ENCODE data around the gene GGCT. TPM values are rescaled to one million over a fixed set of nuclear protein-coding genes. Genes with fewer than 3 reads are reported as not detected.

GGCT gene
- total RNA-seq, 4 donors from 2014 or later = 10.8 to 39.9 (median 17.8) TPM

DNA sequence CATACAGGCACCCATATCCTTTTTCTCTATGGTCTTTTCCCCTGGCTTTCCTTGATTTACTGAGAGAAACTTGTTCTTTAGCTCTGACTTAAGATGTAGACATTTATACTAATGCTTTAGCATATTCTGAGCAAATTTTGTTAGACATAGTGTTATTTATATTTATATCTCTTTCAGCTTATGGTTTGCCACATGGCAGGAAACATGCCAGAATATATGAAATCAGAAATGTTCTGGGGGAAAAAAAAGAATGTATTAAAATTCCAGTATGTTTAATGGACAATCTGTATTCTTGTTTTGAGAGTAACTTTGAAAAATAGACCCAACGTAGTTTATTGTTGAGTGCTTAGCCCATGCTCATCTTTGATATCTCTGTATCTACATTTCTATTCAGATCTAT is 10.1 kb upstream of the GGCT start:
- no peaks in the 10 kb centered on the region for H3K9me3 ChIP-seq
- no peaks in the 10 kb centered on the region for H3K27me3 ChIP-seq
- WGBS = 86% methylated on average over 1 of the region's 1 CpG
- no peak overlapping the region for H3K4me3 ChIP-seq
- H3K4me1 ChIP-seq = no peaks in the 10 kb centered on the region
- TF ChIP-seq POLR2A (IDR thresholded peaks at IDR 0.05; ENCODE audit: low read depth) (no peak), EP300 (IDR thresholded peaks at IDR 0.05) (no peak), POLR2AphosphoS5 (IDR thresholded peaks at IDR 0.05) (no peak)
- TF ChIP-seq, protein P1, sequence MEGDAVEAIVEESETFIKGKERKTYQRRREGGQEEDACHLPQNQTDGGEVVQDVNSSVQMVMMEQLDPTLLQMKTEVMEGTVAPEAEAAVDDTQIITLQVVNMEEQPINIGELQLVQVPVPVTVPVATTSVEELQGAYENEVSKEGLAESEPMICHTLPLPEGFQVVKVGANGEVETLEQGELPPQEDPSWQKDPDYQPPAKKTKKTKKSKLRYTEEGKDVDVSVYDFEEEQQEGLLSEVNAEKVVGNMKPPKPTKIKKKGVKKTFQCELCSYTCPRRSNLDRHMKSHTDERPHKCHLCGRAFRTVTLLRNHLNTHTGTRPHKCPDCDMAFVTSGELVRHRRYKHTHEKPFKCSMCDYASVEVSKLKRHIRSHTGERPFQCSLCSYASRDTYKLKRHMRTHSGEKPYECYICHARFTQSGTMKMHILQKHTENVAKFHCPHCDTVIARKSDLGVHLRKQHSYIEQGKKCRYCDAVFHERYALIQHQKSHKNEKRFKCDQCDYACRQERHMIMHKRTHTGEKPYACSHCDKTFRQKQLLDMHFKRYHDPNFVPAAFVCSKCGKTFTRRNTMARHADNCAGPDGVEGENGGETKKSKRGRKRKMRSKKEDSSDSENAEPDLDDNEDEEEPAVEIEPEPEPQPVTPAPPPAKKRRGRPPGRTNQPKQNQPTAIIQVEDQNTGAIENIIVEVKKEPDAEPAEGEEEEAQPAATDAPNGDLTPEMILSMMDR (IDR thresholded peaks at IDR 0.05) = no peak
- H3K36me3 ChIP-seq = no peaks in the 10 kb centered on the region
- intact Hi-C loops (cut with DNase I) = loop anchor here (5.0 kb wide), 1 partner anchor 48 kb away; no protein-coding TSS in a partner anchor
- DNase-seq (ENCODE audit: extremely low spot score) = no peak
- no peak overlapping the region for H3K27ac ChIP-seq (replicated peaks in 1 of 4)

DNA sequence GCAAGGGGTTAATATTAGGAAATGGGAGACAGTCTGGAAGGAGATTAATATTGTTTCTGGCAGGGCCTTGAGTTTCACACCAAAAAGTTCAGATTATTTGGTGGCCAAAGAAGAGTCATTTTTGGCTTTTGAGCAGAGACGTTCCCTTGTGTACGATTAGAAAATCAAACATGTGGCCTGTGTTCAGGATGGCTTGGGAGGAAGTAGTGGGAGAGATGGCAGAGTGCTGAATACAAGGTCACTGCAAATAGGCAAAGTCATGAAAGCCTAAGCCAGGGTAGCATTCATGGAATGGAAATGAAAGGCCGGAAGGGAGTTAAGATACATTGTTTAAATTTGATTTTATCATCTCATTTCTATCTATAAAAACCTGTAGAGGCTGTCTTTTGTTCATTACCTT is 9.5 kb upstream of the GGCT start:
- 82% methylated on average over 3 of the region's 3 CpGs for WGBS
- H3K4me1 ChIP-seq = no peaks in the 10 kb centered on the region
- no peak for DNase-seq (ENCODE audit: extremely low spot score)
- no peaks in the 10 kb centered on the region for H3K9me3 ChIP-seq
- intact Hi-C loops (cut with DNase I) = loop anchor here (5.0 kb wide), 1 partner anchor 48 kb away; no protein-coding TSS in a partner anchor
- TF ChIP-seq, protein P1 (IDR thresholded peaks at IDR 0.05) = no peak
- TF ChIP-seq POLR2A (IDR thresholded peaks at IDR 0.05; ENCODE audit: low read depth) (no peak), EP300 (IDR thresholded peaks at IDR 0.05) (no peak), POLR2AphosphoS5 (IDR thresholded peaks at IDR 0.05) (no peak)
- no peak overlapping the region for H3K27ac ChIP-seq (replicated peaks in 1 of 4)
- H3K36me3 ChIP-seq = no peaks in the 10 kb centered on the region
- no peaks in the 10 kb centered on the region for H3K27me3 ChIP-seq
- H3K4me3 ChIP-seq = no peak overlapping the region

DNA sequence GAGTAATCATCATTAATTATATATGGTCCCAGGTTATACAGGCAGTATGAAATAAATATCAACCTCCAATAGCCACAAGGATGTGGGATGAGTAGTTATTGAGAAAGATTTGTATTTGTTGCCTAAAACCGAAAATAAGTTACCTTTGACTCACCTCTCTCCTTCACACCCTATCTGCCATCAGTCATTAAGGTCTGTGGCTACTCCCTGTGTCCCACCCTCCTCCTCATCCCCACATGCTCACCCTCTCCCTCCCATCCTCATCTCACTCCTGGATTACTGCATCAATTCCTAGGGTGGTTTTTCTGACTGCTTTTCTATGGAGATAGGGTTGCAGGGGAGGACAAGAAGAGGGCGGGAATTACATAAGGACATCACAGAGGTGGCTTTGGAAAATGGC is 9.1 kb upstream of the GGCT start:
- WGBS = 91% methylated on average over 2 of the region's 2 CpGs
- no peak overlapping the region for H3K4me3 ChIP-seq
- intact Hi-C loops (cut with DNase I) = loop anchor here (5.0 kb wide), 1 partner anchor 49 kb away; no protein-coding TSS in a partner anchor
- H3K36me3 ChIP-seq = no peaks in the 10 kb centered on the region
- TF ChIP-seq, protein P1 (IDR thresholded peaks at IDR 0.05) = no peak
- TF ChIP-seq EP300 (IDR thresholded peaks at IDR 0.05) (no peak), POLR2AphosphoS5 (IDR thresholded peaks at IDR 0.05) (no peak), POLR2A (IDR thresholded peaks at IDR 0.05; ENCODE audit: low read depth) (no peak)
- DNase-seq (ENCODE audit: extremely low spot score) = no peak
- no peaks in the 10 kb centered on the region for H3K4me1 ChIP-seq
- H3K27ac ChIP-seq (replicated peaks in 1 of 4) = no peak overlapping the region
- no peaks in the 10 kb centered on the region for H3K27me3 ChIP-seq
- H3K9me3 ChIP-seq = no peaks in the 10 kb centered on the region

DNA sequence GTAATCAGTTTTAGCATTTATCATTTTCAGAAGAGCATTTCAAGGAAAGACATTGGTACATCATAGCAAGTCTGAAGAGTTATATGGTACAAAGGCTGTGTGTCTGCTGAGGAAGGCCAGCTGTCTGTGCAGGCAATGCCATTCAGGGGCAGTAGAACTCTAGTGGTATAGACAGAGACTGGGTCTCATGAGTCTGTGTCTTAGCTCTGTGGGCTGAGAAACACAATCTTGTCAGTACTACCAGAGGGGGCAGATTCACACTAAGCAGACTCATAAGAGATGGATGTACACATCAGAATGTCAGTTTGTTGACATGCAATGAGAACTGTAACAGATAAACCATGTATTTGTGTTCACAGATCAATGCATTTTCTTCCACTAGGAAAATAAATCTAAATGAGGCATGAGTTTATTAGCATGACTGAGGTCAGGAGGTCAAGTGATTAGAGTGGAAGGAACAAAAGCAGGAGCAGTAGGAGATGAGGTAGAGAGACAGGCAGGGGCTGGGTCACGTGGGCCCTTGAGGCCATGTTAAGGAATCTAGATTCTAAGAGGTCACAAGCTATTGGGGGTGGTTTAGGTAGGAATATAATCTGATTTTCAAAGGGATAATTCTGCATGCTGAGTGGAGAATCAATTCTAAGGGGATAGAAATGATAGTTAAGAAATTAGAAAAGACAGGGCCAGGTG is 7.5 kb upstream of the GGCT start:
- no peak for TF ChIP-seq POLR2AphosphoS5 (IDR thresholded peaks at IDR 0.05)
- TF ChIP-seq, protein P1 (IDR thresholded peaks at IDR 0.05) = no peak
- TF ChIP-seq POLR2A (IDR thresholded peaks at IDR 0.05; ENCODE audit: low read depth) = no peak
- no peak for TF ChIP-seq EP300 (IDR thresholded peaks at IDR 0.05)
- no peaks in the 10 kb centered on the region for H3K4me1 ChIP-seq
- 100% methylated on average over 1 of the region's 1 CpG for WGBS
- no peak for DNase-seq (ENCODE audit: extremely low spot score)
- no peaks in the 10 kb centered on the region for H3K36me3 ChIP-seq
- no peaks in the 10 kb centered on the region for H3K9me3 ChIP-seq
- H3K27me3 ChIP-seq = no peaks in the 10 kb centered on the region
- intact Hi-C loops (cut with DNase I) = loop anchor here (5.0 kb wide), 1 partner anchor 50 kb away; no protein-coding TSS in a partner anchor
- no peak overlapping the region for H3K27ac ChIP-seq (replicated peaks in 1 of 4)
- H3K4me3 ChIP-seq = no peak overlapping the region
